GM19324 (cell line): ENCODE data around the gene SH2D6.
"Not testable (repeated sequence)": the region's sequence is repeated elsewhere in the genome, so short reads cannot be mapped to it uniquely, and the experiment has no call there.

ENCODE experiments used
- ATAC-seq: cut with Tn5 transposase; IDR thresholded peaks from one replicate; pipeline ENCODE4 v1.9.1; 2021; ENCODE audit warnings: mild to moderate bottlenecking, moderate library complexity; ENCODE audit not compliant: unreplicated experiment, low FRiP score

Gene SH2D6

DNA sequence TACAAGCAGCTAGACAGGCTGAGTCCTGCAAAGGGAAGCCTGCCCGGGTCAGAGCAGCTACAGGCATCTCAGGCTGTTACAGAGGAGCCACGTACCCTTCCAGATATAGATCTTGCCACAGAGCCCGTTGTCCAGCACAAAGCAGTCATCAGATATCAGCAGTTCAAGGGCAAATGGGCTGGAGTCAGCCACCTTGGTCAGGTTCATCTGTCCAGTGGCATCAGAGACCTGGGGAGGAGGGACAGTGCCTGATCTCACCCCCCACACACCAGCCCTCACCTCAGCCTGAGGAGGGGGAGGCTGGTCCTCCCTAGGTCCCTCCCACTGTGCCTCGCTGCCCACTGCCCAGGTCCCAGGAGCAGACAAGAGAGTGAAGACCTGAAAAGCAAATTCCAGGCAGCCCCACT is 20.6 kb upstream of the SH2D6 start:
- no peak for ATAC-seq

DNA sequence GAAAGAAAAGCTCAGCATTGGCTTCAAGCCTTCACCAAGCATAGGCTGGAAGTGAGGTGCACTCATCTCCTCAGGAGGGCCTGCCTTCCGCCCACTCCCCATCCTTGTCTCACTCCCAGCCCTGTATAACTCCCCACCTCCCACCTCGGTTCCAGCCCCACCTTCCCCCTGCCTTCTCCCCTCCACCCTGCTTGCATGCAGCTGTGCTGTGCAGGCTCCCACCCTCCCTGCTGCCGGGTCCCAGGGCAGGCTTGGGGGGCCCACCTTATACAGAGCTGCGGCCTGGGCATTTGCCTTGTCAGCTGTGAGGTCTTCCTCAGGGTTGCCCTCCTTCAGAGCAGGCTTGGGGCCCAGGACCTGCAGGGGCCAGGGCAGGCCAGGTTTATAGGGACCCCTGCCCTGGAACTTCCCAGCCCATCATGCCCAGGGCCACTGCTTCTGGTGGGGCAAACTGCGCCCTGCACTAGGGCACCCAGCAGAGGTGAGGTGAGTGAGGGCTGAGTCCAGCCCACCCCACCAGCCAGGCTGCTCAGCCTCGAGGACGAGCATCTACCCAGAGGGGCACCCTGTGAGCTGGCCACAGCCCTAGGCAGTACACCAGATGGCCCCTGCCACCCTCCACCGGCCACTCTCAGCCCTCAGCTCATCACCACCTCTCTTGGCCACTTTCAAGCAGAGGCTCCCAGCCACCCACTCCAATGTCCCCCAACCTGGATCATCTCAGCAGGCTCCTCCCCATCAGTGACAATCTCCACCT is 19.9 kb upstream of the SH2D6 start:
- ATAC-seq, result no peak

DNA sequence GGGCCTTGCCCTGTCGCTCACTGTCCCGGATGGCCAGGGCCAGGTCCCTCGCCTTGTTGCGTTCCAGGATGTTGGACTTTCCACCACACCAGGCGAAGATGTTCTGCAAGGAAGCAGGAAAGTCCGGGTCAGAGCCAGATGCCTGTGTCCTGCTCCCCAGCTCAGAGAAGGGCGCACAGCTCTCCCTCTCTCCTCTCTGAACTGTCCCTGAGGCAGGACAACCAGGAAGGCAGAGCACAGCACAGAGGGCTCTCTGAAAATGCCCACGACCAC is 19.4 kb upstream of the SH2D6 start:
- no peak for ATAC-seq

DNA sequence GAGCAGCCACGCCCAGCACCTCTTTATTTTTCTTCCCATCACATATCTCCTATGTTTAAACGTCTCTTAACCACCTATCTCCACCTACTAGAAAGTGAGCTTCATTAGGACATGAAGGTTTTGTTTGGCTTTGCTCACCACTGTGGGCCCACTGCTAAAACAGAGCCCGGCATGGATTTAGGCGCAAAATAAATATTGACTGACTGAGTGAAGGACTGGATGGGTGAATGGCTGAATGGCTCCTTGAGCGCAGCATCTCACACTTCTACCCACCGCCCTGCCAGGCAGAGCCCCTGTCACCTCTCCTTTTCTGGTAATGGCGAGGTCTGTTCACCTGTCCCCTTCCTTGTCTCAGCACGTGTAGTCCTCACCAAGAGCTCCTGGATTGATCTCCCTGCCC is 18.5 kb upstream of the SH2D6 start:
- no peak for ATAC-seq

DNA sequence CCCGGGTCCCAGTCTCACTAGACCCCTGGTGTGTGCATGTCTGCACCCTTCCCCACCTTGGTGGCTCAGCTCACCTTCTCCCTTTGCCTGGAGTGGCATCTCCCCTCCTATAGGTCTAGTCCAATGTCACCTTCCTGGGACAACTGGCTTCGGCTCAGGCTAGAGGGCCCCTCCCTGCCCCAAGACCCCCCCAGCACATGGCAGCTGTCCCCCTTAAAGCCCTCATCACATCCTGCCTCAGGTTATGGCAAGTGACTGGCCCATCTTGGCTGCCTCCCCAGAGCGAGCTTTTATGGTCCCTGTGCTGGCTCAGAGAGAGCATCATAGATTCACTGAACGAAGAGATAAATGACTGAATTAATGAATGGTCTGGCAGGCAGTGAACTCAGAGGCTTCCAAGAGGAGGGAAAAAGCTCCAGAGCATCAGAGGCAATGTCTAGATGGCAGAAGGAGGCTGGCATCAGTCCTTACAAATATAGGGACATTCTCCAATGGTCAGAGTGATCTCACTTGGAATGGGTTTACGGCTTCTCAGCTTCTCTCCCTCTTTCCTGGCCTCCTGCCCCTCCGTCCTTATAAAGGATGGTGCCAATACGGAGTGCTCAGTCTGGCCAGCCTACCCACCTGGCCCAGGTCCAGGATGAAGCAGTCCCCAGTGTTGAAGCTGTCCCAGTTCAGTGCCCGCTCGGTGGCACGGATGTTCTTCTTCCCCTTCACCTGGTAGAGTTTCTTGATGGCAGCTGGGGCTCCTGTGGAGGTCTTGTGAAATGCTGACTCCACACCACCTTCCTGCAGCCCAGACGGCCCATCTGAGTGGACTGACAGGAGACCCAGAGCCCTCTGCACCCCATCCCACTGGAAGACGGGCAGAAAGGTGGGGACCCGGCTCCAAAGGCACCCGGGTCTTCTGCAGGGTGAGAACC is 17.7 kb upstream of the SH2D6 start:
- no peak for ATAC-seq

DNA sequence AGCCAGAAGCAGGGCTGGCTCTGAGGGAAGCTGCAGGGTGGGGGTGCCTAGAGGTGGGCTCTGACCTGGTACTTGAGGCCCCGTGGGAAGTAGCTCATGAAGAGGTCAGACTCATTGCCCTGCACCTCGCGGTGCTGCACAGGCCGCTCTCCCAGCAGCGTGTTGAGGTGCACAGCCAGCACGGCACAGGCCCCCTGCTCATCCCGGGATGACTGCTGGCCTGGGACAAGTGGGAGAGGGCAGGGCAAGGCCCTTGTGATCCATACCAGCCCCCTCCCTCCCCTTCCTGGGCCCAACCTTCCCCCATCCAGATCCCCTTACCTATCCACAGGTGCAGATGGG is 17.1 kb upstream of the SH2D6 start:
- ATAC-seq, result no peak

DNA sequence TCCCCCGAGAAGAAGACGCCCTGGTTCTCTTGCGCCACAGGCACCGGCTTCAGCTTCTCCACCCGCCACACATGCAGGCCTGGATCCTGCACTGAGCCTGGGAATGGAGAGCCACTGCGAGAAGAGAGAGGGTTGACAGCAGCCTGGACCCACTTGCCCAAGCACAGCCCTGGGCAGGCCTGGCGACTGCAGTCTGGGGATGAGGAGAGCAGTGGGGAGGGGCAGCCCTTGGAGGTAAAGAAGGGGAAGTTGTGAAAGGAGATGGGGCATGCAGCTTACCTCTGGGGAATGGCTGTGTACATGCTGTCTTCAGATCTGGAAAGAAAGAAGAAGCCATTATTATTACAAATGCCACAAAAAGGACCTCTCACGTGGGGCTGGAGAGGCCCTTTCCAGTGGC is 16.7 kb upstream of the SH2D6 start:
- ATAC-seq, result no peak

DNA sequence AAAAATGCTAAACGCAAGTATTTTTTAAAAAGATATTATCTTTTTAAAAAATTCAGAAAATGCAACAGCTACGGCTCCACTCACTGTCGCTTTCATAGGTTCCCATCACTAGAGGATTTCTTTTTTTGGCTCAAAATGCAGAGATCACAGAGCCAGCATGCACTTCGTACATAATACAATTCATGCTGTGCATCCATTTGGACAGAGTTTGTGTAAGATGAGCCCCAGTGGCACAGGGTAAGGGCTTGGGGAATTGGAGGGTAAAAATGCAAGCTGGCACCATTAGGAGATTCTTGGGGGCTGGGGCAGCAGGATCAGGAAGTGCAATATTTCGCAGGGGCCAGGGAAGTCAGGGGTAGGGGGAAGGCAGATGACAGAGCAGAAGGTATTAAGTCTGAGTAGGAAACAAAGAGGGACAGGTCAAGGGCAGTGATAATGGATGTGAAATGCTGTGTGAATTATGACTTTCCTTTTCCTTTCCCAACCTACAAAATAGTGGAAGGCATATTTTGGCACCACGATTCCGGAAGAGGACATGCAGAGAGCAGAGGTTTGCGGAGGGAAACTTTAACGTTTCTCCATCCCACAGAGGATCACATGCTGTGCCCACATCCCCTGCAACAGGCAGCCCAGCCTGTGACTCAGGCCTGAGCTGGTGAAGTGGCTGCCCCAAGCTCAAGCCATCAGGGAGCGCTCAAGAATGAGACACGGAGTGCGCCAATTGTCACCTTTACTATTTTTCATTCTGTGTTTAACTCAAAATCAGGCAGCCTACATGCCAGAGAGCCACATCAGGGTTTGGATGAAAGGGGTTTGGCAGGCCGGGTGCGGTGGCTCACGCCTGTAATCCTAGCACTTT is 13.1 kb upstream of the SH2D6 start:
- ATAC-seq, result no peak

DNA sequence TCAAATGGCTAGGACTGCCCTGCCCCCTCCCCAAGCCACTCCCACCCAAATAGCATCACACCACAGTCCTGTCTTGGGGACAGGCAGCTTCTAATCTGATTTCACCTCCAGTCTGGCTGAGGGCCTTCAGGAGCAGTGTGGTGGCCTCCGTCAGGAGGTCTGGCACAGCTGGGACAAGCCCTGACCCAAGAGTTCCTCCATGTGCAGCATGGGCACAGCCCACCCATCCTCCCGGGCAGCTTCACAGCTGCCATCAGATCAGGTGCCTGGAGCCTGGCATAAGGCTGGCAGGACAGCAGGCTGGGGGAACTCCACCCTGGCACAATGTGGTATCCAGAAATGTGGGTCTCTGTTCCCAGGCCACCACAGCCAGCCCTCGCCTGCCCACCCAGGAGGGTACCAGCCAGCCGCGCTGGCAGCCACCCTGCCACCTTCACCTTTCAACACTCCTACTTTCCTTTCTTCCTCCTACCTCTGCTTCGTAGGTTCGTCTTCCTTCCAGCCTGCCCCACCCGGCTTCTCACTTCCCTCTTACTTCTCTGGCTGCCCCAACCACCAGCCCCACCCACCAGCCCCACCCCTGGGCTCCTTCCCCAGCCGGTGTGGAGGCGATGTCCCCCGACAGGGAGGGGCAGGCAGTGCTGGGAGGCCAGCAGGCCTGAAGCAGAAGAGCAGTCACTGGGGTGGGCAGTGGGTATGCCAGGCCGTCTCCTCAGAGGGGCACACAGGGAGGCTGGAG is 8.5 kb upstream of the SH2D6 start, which contains the start of gene CAPG:
Gene CAPG (minus strand): TSS at position 522 of the 739 bp plus-strand sequence. CDS start 8,221 bp downstream, outside the sequence.
- peak; percentile 80 for ATAC-seq

DNA sequence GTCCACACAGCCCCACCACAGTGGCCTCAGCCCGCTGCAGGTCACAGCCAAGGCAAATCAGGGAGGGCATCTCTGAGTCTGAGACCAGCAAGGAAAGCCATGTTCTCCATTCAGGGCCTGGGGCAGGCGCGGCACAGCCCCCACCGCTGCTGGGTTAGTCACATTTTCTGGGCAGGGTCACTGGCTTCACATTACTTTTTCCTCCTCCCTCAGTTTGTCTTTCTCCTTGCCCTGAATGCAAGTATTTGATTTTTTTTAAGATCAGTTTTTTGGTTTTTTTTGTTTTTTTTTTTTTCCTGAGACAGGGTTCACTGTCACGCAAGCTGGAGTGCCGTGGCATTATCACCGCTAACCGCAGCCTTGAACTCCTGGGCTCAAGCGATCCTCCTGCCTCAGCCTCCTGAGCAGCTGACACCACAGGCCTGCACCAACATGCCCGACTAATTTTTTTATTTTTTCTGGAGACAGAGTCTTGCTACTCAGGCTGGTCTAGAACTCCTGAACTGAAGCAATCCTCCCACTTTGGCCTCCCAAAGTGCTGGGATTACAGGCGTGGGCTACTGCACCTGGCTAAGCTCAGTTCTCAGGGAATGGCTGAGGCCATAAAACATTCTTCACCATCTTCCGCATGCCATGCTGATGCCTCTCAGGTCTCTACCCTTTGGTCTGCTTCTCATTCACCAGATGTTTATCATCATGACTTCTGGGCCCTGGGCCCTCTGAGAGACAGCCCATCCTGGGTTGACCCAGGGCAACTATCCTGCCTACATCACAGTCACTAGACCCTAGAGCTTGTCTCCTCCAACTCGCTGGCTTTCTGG is 7.7 kb upstream of the SH2D6 start:
- no peak for ATAC-seq

DNA sequence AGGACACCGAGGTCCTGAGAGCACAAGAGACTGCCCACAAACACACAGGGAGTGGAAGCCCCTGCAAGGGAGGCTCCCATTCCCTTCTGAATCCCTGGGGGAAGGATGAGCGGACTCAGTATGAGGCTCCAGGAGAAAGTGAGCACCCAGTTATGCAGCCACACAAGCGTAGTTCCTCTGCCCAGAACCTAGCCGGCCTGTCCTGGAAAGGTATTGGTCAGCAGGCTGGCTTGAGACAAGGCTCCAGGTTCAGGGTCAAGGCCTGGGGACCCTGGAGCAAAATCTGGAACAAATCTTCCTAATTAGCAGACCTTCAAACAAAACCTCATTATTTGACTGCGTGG is 7.1 kb upstream of the SH2D6 start:
- no peak for ATAC-seq

DNA sequence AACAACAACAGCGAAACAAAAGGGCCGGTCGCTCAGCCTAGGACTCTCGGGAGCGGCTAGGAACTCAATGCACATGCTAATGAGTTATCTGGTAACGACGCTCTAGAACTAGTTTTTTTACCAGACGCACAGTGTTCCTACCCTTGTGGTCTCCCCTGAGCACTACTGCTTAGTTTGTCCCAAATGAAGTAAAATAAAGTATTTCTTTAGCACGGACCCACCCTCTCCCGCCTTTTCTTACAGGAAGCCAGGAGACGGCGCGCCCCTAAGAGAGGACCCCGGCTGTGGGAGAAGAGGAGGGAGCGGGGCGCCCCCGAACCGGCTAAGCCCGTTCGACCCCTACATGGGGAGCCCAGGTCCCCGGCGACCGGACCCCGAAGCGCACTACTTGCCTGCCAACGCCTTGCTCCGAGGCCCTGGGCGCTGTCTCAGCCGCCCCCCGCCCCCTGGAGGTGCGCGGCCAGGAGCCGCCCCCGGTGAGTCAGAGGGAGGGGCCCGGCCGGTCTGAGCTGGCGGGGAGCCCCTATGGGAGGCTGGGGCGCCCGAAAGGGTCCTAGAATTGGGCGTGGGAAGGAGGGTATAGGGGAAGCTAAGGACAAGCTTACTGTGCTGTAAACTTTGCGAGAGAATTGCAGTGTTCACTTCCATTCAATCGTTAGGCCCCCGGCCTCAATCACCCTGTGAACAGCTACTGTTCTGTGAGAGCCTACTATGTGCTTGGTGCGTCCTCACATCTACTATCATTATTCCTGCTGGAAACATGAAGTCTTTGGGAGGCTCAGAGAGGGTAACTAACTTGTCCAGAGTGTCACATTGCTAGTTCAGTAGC is 4.7 kb upstream of the SH2D6 start:
- no peak for ATAC-seq

DNA sequence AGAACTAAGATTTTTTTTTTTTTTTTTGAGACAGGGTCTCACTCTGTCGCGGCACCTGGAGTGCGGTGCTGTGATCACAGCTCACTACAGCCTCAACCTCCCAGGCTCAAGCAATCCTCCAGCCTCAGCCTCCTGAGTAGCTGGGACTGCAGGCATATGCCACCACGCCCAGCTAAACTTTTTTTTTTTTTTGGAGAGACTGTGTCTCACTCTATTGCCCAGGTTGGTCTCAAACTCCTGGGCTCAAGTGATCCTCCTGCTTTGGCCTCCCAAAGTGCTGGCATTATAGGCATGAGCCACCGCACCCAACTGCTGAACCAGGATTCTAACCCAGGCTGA is 4.1 kb upstream of the SH2D6 start:
- not testable (repeated sequence) for ATAC-seq

DNA sequence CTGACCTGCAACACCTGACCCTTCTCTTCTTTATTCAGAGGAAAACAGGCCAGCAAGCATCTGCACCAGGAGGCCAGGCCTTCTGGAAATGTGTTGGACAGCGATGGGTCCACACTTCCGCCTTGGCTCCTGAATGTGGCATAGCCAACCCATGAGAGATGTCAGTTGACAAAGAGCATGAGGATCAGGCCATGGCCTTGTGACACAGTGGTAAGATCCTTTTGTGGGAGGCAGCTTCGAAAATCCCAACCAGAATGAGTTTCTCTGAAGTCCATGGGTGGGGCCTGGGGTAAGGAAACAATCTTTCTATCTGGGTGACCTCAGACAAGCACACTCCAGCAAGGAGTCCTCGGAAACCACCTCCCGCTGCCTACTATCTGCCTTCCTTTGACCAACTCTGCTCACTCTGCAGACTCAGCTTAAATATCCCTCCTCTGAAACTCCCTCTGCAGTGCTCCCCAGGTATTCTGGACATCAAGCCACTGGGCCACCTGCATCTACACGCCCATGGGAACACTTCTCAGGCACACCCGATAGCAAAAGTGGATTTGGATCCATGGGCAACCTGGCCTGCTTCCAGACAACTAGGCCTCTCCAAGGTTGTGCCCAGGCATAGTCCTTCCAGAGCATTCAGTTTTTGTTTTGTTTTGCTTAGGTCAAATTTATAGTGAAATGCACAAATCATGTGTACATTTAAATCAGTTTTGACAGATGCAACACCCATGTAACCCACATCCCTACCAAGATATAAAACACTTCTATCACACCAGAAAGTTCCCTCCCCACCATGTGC is 3.6 kb upstream of the SH2D6 start:
- ATAC-seq, result no peak

DNA sequence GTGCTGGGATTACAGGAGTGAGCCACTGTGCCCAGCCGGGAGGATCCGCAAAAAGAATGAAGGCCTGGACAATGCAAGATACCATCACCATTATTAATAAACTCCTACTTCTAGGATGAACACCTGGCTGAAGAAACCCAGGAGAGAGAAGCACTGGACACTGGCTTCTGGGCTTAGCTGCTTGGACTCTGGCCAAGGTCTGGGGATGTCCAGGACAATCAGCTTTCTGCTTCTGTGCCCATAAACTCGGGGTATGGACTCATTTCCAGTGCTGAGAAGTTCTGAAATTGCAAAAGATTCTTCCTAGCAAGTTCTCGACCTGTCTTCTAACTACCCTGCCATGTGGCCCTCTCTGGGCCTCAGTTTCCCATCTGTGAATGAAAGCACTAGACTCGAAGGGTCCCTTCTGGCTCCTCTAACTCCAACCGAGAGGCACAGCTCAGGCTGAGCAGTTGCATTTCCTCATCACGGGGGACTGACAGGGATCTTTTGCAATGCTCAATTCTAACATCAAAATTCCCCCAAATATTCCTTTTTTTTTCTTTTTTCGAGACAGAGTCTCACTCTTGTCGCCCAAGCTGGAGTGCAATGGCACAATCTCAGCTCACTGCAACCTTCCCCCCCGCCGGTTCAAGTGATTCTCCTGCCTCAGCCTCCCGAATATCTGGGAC is 2.4 kb upstream of the SH2D6 start:
- no peak for ATAC-seq

DNA sequence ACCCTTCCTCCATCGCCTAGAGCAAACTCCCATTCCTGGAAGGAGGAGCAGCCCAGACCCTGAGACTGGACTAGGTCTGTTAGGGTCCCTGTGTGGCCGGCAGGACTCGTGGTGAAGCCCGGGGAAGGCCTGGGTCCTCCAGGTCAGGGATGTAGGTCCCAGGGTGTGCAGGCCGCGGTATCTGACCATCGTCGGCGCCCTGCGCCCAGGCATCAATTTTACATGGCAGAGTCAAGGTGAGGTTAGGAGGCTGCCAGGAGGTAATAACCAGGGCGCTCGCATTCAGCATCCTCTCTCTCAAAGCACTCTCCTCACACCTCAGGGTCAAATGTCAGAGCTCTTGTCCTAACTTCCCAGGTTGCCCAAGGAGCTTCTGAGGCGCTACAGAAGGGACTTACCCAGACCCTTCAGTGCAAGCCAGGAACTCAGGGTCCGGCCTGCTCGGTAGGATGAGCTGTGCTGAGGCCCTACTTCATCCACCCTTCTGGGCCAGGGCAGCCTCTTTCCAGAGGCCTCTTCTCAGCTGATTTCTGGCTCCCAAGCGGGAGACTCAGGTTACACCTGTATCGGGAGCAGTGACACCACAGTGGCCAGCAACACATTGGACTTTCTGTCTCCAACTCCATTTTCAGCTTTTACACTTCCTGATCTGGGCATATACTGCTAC is 628 bp downstream of the SH2D6 start:
- ATAC-seq, result no peak
